CD4-positive, alpha-beta T cell treated with Interleukin-21 for 1 hour (primary cell): ENCODE measurements around the gene KLF3.
A peak's percentile ranks its signal among the peaks of the same experiment; 100 is the strongest.
"Not testable (repeated sequence)": the region's sequence is repeated elsewhere in the genome, so short reads cannot be mapped to it uniquely, and the experiment has no call there.

Experiments used
- DNase-seq: peaks from one replicate; pipeline ENCODE4 v3.0.0-alpha.2; 2020

Gene KLF3

DNA sequence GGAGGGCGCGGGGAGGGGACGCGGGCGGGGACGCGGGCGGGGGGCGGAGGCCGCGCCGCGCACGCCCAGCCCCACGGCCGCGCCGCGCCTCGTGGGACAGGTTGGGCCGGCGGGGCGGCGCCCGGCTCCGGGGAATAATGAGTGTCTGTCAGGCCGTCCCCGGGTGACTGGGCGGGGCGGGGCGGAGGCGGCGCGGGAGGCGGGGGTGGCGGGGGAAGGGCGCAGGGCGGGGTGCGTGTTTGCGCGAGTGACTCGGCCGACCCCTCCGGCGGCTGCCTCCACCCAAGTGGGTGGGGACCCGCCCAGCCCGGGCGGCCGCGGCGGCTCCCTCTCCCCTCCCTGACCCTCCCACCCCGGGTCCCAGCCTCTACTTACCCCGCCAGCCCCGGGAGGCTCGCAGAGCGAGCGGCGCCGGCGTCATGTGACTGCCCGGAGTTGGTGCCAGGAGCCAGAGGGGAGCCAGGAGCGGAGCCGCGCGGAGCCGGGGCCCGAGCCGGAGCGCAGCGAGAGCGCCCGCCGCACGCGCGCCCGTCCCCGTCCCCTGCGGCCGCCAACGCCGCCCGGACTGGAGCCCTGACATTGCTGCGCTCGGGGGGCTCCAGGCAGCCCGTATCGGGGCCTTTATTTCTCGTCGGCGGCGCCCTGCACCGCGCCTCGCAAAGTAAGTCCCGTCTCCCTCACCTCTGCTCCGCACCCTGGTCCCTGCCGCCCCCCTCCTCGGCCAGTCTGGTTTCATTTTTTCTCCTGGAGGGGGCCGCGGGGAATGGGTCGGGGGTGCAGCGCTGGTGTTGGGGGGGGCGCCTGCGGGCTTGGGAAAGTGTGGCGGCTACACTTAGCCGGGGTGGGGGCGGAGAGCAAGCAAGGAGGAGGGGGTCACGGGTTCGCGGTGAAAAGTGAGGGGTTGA lies at the start of gene KLF3:
Gene KLF3 (plus strand): TSS at position 399 of the 905 bp plus-strand sequence. CDS start 16,427 bp downstream, outside the sequence.
- peak; percentile 95 for DNase-seq

DNA sequence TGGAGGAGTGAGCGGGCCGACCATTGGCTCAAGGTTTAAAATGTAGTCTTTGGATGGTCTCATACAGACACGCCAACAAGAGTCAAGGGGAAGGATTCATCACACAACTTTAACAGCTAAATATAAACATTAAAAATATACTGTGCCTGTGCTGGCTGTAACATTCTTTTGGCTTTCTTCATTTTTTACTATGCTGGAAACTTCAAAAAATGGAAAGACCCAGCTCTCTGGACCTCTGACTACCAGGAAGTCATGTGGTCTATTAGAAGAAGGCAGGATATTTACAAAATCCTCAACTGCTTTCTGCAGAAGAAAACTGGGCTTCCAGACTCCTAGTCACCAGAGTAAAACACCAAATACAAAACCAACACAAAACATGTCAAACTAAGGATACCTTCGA lies 49.8 kb upstream of the KLF3 start:
- no peak for DNase-seq

DNA sequence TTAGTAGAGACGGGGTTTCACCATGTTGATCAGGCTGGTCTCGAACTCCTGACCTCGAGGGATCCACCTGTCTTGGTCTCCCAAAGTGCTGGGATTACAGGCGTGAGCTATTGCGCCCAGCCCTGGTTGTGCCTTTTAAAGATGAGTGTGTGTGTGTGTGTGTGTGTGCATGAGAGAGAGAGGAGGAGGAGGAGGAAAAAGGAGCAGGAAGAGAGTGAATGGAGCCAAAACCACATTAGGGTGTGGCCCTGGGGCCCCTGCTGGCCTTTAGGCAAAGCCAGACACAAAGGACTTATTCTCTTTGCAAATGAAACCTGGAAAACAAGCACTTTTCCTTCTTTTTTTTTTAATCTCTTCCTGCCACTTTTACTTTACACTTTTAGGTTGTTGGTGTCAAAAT lies 48.2 kb upstream of the KLF3 start:
- DNase-seq: no peak

DNA sequence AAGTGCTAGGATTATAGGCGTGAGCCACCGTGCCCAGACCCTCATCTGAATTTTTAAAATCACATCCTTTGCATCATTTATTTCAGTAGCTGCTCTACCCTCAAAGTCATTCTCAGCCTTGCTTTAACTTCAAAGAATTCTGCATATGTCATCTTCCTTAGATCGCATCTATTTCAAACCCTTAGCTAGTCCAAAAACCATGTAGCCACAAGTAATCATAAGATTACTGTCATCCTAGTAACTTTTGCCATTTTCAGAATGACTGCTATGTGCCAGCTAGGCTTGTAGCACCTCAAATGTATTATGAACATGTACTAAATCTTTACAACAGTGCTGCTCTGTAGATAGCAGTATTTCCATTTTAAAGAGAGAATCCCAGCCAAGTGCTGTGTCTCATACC lies 45.5 kb upstream of the KLF3 start:
- no peak for DNase-seq

DNA sequence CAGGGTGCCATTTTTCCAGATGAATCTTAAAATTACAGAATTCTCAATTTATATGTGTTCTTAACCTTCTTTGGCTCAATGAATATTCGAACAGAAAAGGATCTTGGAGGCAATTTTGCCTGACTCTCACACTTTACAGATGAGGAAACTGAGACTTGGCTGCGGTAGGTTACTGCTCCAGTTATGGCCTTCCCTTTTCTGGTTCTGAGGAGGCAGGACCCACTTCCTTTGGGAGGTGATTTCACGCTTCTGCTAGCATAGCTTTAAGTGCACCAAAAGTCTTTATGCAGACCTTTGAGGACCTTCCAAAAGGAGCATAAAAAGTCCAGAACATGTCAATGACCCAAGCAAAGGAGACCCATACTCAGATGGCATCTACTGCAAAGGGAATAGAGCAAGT lies 44.7 kb upstream of the KLF3 start:
- no peak for DNase-seq

DNA sequence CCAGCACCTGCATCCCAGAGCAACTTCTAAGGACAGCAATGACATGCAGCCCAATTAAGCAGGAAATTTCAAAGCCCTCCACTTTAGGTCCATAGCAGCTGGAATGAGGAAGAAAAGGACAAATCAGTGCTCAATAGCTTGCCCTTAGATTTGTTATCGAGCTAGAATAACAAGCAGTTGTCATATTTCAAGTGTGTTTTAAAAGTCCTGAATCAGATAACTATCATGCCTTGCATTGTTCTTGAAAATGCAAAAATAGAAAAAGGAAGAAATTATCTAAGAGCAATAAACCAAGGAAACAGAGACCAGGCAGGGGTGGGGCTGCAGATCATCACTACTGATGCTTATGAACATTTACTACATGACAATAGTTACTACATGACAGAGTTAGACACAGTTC lies 43.9 kb upstream of the KLF3 start:
- DNase-seq: no peak

DNA sequence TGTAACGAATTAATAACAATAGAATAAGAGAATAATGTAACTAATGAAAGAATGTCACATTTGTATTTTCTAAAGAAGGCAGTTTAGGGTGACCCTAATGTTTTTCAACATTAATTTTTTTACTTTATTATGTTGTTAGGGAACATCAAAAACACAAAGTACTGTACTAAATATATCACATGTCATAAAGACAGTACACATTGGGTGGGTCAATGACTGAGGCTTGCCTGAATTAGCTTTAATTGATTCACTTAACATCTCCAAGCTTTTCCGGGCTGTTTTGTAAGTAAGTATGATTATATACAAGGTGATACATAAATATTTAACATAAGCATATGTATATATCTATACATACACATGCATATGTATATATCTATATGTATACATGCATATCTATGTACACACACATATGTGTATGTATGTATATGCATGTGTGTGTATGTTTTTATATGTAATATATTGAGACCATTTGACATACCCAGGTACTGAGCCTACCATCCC lies 43.4 kb upstream of the KLF3 start:
- no peak for DNase-seq

DNA sequence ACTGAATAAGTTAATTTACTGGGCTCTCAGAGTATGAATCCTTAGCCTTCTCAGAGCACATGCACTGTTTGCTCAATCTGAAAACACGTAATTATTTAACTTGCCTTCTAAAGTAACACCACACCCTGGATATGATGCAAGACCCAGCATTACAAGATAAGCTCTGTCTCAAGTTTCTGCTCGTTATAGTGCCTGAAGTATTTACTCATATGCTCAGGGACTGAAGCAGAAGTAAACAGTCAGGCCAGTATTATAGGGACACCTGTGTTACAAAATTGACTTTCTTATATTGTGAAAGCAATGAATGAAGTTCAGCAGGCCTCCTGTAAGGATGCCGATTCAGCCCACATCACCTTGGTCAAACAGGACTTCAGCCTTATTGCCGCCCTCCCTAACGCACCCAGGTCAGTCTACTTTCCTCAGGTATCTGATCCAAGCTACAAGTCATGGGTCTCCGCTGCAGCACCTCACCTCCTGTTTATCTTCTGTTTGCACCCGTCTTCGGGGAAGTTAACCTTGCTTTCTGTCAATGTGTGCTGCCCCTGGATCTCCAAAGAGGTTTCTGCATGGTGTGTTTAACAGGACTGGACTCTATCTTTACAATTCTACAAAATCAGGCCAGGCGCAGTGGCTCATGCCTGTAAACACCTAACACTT lies 42.8 kb upstream of the KLF3 start:
- DNase-seq: peak; percentile 6

DNA sequence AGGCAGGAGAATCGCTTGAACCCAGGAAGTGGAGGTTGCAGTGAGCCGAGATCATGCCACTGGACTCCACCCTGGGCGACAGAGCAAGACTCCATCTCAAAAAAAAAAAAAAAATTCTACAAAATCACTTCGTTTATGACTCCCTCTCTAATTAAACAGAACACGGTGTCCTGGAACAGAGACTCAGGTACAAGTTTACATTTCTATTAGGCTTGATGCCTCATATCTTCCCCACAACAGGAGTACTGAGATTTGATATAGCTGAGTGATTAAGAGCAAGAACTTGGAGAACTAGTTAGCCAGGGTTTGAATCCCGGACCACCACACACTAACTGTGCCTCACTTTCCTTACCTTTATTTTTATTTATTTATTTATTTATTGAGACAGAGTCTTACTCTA lies 42.2 kb upstream of the KLF3 start:
- DNase-seq: no peak

DNA sequence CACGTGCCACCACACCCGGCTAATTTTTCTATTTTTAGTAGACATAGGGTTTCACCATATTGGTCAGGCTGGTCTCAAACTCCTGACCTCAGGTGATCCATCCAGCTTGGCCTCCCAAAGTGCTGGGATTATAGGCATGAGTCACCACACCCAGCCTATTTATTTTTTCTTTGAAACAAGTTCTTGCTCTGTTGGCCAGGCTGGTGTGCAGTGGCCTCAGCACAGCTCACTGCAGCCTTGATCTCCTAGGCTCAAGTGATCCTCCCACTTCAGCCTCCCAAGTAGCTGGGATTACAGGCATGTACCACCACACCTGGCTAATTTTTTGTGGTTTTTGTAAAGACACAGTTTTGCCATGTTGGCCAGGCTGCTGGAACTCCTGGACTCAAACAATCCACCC lies 41.7 kb upstream of the KLF3 start:
- DNase-seq: not testable (repeated sequence)

DNA sequence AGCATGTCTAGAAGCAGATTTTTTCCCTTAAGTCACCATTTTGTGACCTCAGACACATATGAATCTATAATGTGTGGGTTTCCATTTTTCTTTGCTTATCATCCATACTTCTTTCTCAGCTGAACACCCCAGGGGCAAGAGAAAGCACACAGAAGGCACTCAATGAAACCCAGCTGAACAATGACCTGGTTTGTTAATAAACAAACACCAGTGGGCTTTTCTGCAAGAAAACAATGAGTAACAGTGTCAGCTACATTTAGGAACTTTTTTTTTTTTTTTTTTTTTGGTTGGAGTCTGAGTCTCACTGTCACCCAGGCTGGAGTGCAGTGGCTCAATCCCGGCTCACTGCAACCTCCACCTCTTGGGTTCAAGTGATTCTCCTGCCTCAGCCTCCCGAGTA lies 40.7 kb upstream of the KLF3 start:
- DNase-seq: no peak

DNA sequence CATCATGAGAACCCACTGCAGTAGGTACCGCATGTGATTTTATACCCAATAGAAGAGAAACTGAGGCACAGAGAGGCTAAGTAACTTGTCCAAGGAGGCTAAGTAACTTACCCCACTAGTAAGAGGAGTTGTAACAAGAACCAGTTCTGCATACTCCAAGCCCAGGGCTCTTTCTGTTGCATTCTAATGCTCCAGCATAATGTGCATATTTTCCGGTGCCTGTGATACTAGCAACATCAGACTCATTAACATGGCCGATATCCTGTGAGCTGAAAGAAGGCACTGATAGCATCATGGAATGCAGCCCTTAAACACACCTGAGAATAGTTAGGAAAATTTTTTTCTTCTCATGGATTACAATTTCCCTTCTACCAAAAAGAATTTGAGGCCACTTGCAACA lies 39.7 kb upstream of the KLF3 start:
- DNase-seq: no peak

DNA sequence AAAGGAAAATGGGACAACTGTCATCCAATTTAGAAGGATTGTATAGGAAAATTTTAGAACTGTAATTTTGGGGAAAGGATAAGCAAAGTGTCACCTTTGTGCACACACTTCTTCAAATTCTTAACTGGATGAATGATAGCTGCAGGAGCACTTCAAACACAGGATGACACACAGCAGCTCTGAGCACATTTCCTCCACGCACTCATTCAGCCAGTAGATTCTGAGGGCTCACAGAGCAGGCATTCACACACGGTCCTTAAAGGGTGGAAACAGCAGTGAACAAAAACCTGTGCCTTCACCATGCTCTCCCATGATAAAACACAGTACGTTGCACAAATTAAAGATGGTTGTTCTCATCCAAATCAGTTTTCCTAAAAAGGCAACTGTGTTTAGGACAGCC lies 38.5 kb upstream of the KLF3 start:
- DNase-seq: no peak

DNA sequence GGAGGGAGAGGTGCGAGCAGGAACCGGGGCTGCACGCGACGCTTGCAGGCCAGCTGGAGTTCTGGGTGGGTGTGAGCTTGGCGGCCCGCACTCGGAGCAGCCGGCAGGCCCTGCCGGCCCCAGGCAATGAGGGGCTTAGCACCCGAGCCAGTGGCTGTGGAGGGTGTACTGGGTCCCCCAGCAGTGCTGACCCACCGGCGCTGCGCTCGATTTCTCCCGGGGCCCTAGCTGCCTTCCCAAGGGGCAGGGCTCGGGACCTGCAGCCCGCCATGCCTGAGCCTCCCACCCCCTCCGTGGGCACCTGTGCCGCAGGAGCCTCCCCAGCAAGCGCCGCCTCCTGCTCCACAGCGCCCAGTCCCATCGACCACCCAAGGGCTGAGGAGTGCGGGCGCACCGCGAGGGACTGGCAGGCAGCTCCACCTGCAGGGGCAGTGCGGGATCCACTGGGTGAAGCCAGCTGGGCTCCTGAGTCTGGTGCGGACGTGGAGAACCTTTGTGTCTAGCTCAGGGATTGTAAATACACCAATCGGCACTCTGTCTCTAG lies 37.0 kb upstream of the KLF3 start:
- DNase-seq: not testable (repeated sequence)

DNA sequence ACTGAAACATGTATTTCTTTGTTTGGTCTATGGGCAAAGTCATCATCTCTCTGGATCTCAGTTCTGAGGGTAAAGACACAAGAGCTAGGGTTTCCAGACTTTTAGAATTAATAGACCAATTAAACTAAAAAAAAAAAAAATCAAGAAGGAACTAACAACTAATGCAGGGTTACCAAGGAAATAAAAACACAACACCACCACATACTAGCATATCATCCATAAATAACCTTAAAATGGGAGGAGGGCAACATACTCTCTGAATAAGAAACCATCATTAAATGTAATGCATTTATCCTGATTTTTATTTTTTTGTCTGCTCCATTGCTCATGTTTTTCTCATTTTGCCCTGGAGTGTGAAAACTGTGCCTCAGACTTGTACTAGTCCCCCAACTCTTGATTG lies 33.5 kb upstream of the KLF3 start:
- no peak for DNase-seq

DNA sequence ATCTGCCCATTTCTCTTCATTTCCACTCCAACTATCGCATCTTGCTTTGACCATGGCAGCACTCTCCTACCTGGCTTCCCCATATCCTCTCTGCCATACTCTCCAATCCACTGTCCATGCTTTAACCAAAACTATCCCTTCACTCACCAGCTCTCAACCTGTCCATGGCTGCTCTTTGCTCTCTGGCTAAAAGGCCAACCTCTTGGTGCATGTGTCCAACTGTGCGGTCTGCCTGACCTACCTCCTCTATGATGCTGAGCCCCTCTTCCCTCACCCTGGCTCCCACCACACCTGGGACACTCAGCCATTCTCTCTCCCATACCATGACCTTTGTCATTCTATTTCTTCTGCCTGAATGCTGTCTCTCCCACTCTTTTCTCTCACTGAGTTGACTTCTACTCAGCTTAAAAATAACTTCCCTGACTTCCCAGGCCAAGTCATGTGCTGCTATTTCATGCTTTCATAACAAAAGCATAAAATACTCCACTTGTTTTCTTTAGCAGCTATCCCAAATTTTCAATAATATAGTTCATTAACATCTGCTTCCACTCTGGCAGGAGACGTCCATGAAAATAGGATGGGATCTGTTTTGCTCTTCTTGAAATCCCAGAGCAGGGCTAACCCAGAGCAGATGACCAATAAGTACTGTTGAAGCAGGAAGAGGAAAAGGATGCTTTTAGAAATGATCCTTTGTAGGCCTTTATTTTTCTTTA lies 29.8 kb upstream of the KLF3 start:
- DNase-seq: no peak

DNA sequence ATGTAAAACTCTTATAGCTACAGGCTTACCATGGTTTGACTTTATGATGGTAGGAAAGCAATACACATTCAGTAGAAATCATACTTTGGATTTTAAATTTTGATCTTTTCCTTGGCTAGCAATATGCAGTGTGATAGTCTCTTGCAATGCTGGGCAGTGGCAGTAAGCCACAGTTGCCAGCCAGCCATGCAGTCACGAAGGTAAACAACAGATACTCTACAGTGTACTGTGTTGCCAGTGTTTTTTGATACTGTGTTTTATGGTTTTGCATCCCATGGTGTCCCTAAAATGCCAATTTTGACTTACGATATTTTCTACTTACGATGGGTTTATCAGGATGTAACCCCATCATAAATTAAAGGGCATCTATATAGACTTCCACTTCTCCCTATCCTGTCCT lies 24.8 kb upstream of the KLF3 start:
- no peak for DNase-seq

DNA sequence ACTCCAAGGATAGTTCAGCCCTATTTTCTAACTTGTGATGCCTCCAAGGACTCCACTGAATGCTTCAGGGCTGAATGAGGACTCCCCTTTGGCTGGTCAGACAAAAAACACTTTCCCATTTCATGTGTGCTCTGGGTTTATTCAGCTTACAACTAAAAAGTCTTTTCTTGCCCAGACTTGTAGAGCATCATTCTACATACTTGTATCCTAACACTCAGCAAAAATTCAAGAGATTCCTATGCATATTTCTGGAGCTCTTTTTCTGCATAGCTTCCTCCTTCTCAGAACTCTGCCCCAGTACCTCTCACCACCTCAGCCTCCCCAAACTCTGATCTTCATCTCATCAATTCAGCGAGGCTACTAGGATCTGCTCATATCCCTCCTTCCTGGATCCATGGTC lies 22.2 kb upstream of the KLF3 start:
- DNase-seq: no peak

DNA sequence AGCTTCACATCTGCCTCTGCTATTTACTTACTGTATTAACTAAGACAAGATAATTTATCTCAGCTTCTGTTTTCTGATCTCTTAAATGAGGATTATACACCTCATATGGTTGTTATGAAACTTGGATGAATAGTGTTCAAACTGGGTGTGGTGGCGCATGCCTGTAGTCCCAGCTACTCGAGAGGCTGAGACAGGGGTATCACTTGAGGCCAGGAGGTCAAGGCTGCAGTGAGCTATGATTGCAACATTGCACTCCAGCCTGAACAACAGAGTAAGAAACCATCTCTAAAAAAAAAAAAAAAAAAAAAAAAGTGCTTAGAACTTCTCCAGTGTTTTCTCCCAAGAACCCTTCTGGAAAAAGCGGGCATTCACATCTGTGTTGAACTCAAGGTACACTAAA lies 19.8 kb upstream of the KLF3 start:
- DNase-seq: no peak

DNA sequence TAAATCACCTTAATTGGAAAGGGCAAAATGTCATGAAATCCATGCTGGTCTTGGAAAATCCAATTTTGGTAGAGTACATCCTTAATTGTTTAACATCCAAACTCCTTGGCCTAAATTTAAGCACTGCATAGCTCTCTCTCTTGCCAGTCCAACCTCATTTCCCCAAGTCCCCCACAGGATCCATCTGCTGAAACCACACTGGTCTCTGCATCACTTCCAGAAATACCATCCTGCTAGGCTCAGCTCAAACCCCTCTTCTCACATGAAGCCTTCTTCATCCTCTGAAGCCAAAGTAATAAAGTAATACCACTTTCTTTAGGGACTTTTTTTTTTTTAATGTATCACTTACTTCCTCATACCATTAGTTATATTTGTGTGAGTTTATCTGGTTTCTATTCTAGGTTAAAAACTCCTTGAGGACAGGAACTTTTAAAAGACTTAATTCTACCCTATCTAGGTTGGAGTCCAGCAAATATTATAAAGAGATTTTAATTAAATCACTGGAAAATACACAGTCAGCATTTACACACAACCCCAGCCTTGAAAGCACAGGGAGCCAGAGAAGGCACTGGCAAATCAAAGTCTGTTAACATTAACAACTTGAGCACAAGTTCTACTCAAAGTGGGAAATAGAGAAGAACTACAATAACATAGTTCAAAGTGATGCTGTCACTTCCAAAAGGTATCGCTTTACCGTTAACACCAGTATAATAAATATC lies 16.7 kb upstream of the KLF3 start:
- no peak for DNase-seq

DNA sequence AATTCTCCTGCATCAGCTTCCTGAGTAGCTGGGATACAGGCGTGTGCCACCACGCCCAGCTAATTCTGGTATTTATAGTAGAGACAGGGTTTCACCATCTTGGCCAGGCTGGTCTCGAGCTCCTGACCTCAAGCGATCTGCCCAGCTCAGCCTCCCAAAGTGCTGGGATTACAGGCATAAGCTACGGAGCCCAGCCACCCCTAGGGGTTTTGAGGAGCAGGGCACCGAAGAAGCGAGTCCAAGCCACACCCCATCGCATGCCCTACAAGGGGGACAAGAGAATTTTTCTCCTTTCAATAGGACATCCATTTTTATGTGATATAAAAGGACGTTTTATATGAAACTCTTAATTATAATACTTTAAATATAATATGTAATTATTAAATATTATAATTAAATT lies 13.9 kb upstream of the KLF3 start:
- no peak for DNase-seq

DNA sequence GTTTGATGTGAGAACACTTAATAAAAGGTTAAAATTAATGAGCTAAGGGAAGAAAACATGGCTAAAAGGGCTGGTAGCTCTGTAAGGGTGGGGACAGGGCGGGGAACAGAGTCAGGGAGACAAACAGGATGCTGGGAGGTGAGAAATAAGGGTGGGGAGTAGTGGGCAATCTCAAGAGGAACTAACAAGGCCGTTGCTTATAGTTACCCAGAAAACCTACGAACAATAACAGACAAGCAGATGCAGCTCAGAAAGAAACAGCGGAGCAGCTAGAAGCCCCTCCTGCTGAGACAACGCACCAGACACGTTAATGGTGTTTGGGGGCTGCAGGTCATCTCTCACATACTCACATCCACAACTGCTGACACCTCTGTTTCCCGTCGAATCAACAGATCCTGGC lies 9.7 kb upstream of the KLF3 start:
- DNase-seq: peak; percentile 82

DNA sequence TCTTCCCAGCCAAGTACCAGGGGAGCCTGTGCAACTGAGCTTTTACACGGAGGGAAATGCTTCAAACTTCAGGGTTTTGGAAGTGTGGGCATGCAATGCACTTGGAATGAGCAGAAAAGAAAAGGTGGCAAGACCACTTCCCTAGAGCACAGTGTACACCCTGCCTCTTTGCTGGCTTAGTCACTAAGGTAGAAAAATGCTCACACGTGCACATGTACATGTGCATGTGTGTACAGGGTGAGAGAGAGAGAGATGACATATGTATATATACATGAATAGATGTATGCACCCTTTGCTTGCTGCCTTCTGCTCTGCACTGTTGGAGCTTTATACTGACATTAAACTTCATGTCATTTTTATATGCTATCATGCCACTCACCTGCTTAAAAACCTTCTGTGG lies 7.9 kb upstream of the KLF3 start:
- no peak for DNase-seq
